Measurements from ENCODE around the gene UBE2S. TPM values are rescaled to one million over a fixed set of nuclear protein-coding genes. Genes with fewer than 3 reads are reported as not detected.

Gene UBE2S
- total and polyA plus RNA-seq, 2 of the 8 experiments (the other 6 are each of a cell fraction or from before 2014, with no cell fraction given): 398 to 530 TPM

DNA sequence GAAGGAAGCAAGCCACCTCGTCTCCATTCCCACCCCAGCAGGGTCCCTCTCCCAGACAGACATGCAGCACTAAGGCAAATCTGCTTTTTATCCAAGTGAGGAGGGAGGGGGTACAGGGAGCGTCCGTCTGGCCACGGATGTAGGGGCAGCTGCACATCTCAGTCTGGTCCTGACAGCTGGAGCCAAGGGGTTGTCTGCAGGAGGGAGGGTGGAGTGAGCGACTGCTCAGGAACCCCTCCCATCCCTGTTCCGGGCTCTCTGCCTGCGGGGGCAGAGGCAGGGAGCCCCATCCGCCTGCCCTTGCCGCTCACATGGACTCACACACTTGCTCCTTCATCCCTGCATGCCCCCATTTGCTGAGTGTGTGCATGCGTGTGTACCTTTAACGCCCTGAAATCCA, 28.4 kb downstream of the UBE2S start:
- H3K18ac ChIP-seq (ENCODE audit: extremely low read depth, low read length): no peak overlapping the region
- H3K4me3 ChIP-seq (ENCODE audit: extremely low read depth in 1 of 4, insufficient read depth in 2 of 4, low read depth in 3 of 4, low read length in 4 of 4): no peak overlapping the region
- DNase-seq (ENCODE audit: low read depth in 1 of 2, low spot score in 2 of 2) (no peak), FAIRE-seq (no peak)
- H4K8ac ChIP-seq (ENCODE audit: extremely low read depth, insufficient read depth, low read length): no peak overlapping the region
- peak overlapping the region; percentile 53 for H3K4ac ChIP-seq (replicated peaks; ENCODE audit: insufficient read length, low read depth, low read length)
- no peak overlapping the region for H2AFZ ChIP-seq (ENCODE audit: low read length)
- H2BK120ac ChIP-seq (replicated peaks; ENCODE audit: low read depth, low read length): no peak overlapping the region
- CTCF ChIA-PET (ENCODE audit: partially characterized antibody): interaction anchor here (1.1 to 1.6 kb wide), 3 partner anchors 10 to 78 kb away, joined by 3 read pairs; no protein-coding TSS in a partner anchor
- no peak overlapping the region for H3K9ac ChIP-seq (replicated peaks in 1 of 4; ENCODE audit: extremely low read depth in 1 of 4, low read depth in 3 of 4, low read length in 3 of 4)
- H3K4me1 ChIP-seq (replicated peaks in 1 of 4; ENCODE audit: control insufficient read depth in 3 of 4, insufficient read depth in 4 of 4, low read length in 3 of 4): peaks cover 5 to 42% (median 27%) of the 10 kb centered on the region in 4 experiments
- H4K91ac ChIP-seq (replicated peaks; ENCODE audit: insufficient read length, low read length): peak overlapping the region; percentile 65
- H3K23me2 ChIP-seq (ENCODE audit: low read depth, low read length): peaks cover 26% of the 10 kb centered on the region
- H3K56ac ChIP-seq (replicated peaks; ENCODE audit: insufficient read length, low read depth, low read length): no peak overlapping the region
- WGBS, 2 experiments (ENCODE audit: extremely low coverage in 1 of 2, insufficient coverage in 1 of 2, insufficient read length in 1 of 2, insufficient replicate concordance in 2 of 2, low coverage in 1 of 2, low lambda C conversion rate in 2 of 2, missing lambda C conversion rate in 1 of 2): 66% methylated on average over 11 of the region's 11 CpGs; no CpG with 5 or more reads in 1 of the 2 experiments
- H3K23ac ChIP-seq (ENCODE audit: insufficient read length): no peak overlapping the region
- H2BK20ac ChIP-seq (ENCODE audit: low read length): no peak overlapping the region
- H3K79me2 ChIP-seq (ENCODE audit: control insufficient read depth in 1 of 2, insufficient read depth in 2 of 2, low read length in 2 of 2): no peaks in the 10 kb centered on the region
- H3K36me3 ChIP-seq (ENCODE audit: control insufficient read depth in 2 of 4, insufficient read depth in 4 of 4, low read length in 3 of 4): no peaks in the 10 kb centered on the region
- no peak overlapping the region for H3K14ac ChIP-seq (ENCODE audit: insufficient read length)
- H4K20me1 ChIP-seq (replicated peaks in 1 of 2; ENCODE audit: control insufficient read depth in 1 of 2, insufficient read depth in 2 of 2, low read length in 2 of 2): peaks cover 0 to 12% of the 10 kb centered on the region in 2 experiments
- no peak overlapping the region; a peak in 1 of 4 replicates for H3K4me2 ChIP-seq (ENCODE audit: insufficient read depth in 1 of 2, low read depth in 2 of 2, low read length in 2 of 2)
- no peak overlapping the region for H2AK5ac ChIP-seq (ENCODE audit: low read depth, low read length)
- no peaks in the 10 kb centered on the region for H3K9me3 ChIP-seq (ENCODE audit: insufficient read depth in 2 of 2, low read depth in 1 of 2, low read length in 1 of 2)
- H3K79me1 ChIP-seq (ENCODE audit: low read depth, low read length): peaks cover 5% of the 10 kb centered on the region; the same call in 1 of the 2 replicates
- H2BK5ac ChIP-seq (ENCODE audit: low read depth, low read length): no peak overlapping the region
- peaks cover 0 to 18% (median 15%) of the 10 kb centered on the region in 4 experiments; a peak in 4 of 7 replicates for H3K27me3 ChIP-seq (replicated peaks in 1 of 4; ENCODE audit: control insufficient read depth in 3 of 4, extremely low read depth in 1 of 4, insufficient read depth in 3 of 4, low read length in 3 of 4)
- H2BK15ac ChIP-seq (ENCODE audit: low read length): peak overlapping the region; percentile 96
- no peak overlapping the region for H3K27ac ChIP-seq (ENCODE audit: low read depth, low read length)
- POLR2A ChIA-PET (ENCODE audit: partially characterized antibody): interaction anchor here (0.6 to 5.6 kb wide), 9 partner anchors 10 to 45 kb away, joined by 3 to 57 read pairs (median 4); partner anchors contain the start of genes KMT5C and UBE2S
- H2BK12ac ChIP-seq (ENCODE audit: low read depth, low read length): 0 out of 2 replicates have a peak overlapping the region, but pooled peaks have one; percentile 19
- no peak overlapping the region for H4K5ac ChIP-seq (ENCODE audit: insufficient read length, low read depth, low read length)
- TF ChIP-seq SIX5 (IDR thresholded peaks at IDR 0.05; ENCODE audit: low read depth, low read length) (no peak), MAFK (IDR thresholded peaks at IDR 0.05; ENCODE audit: low read depth, low read length) (no peak)

Data from H1 (cell line).